Colonic mucosa (tissue), 4 donors: ENCODE results near the gene USP22. TPM values are rescaled to one million over a fixed set of nuclear protein-coding genes. Genes with fewer than 3 reads are reported as not detected.

Experiments used
- DNase-seq: peaks from one replicate; pipeline ENCODE4 v3.0.0-alpha.2; 2020
- H3K27ac ChIP-seq: fragments of 200-600 bp; one replicate; pipeline ENCODE4 v1.8.0; 2021
- H3K27me3 ChIP-seq: fragments of 200-600 bp; one replicate; pipeline ENCODE4 v1.8.0; 2021
- H3K36me3 ChIP-seq: fragments of 200-600 bp; one replicate; pipeline ENCODE4 v1.8.0; 2021
- H3K4me1 ChIP-seq: fragments of 200-600 bp; one replicate; pipeline ENCODE4 v1.8.0; 2021; ENCODE audit warnings: mild to moderate bottlenecking
- H3K4me3 ChIP-seq: fragments of 200-600 bp; one replicate; pipeline ENCODE4 v1.8.0; 2021
- H3K9ac ChIP-seq, 2 donors: one replicate each; pipeline ENCODE4 v1.7.0; 2013; ENCODE audit warnings: control low read depth in 2 of 2, low read depth in 2 of 2, low read length in 2 of 2
- H3K9me3 ChIP-seq: fragments of 200-600 bp; one replicate; pipeline ENCODE4 v1.8.0; 2021
- CTCF ChIP-seq: fragments of 200-600 bp; IDR thresholded peaks from one replicate; pipeline ENCODE4 v1.8.0; 2022; ENCODE audit warnings: antibody characterized with exemption, mild to moderate bottlenecking
- intact Hi-C: fragments of 100-400 bp; cut with DNase I; formaldehyde crosslinking; loops from one replicate; pipeline ENCODE4 v1.14.1; 2022
- total RNA-seq, 2 donors: library from RNA; stranded (reverse); fragmentation: NEBNext Ultra II Directional in 1 of 2; extraction: Animal tissue kit (Norgen Biotek cat#: 25700) in 1 of 2; gene quantifications; one replicate each; pipeline ENCODE4 v1.2.1, GENCODE V29; 2021
- donor health status: healthy.
- donor health status: DM: no; HTN: no; CAD: no.
- donor health status: DM: no; HTN: no; CAD: no.

USP22 gene
- total RNA-seq, 2 donors from 2014 or later = 174 to 190 TPM

GRCh38 chr17:20997711-20998570 lies 44.9 kb downstream of the USP22 start:
- Histone ChIP-seq H3K36me3 (peaks cover 9% of the 10 kb centered on the region), H3K4me1 (no peaks in the 10 kb centered on the region), H3K4me3 (no peak overlapping the region), H3K27me3 (no peaks in the 10 kb centered on the region), H3K27ac (no peak overlapping the region), H3K9ac (no peak overlapping the region), H3K9me3 (no peaks in the 10 kb centered on the region)
- DNase-seq = no peak
- TF ChIP-seq CTCF = no peak
- intact Hi-C loops = loop anchor here (10.0 kb wide), 1 partner anchor 193 kb away; no protein-coding TSS in a partner anchor

- intact Hi-C loops = loop anchor here (10.0 kb wide), 1 partner anchor 192 kb away; no protein-coding TSS in a partner anchor
- no peak for TF ChIP-seq CTCF
- Histone ChIP-seq H3K4me3 (no peak overlapping the region), H3K9ac (no peak overlapping the region), H3K4me1 (no peaks in the 10 kb centered on the region), H3K9me3 (no peaks in the 10 kb centered on the region), H3K27me3 (no peaks in the 10 kb centered on the region), H3K27ac (no peak overlapping the region), H3K36me3 (no peaks in the 10 kb centered on the region)
- no peak for DNase-seq
Measured at GRCh38 chr17:20996724-20997615, 45.8 kb downstream of the USP22 start.

GRCh38 chr17:20995873-20996723 lies 46.7 kb downstream of the USP22 start:
- H3K9me3 ChIP-seq = no peaks in the 10 kb centered on the region
- no peak overlapping the region for H3K9ac ChIP-seq
- TF ChIP-seq CTCF = no peak
- H3K36me3 ChIP-seq = no peaks in the 10 kb centered on the region
- no peaks in the 10 kb centered on the region for H3K27me3 ChIP-seq
- no peak overlapping the region for H3K27ac ChIP-seq
- intact Hi-C loops = loop anchor here (10.0 kb wide), 1 partner anchor 191 kb away; no protein-coding TSS in a partner anchor
- no peak overlapping the region for H3K4me3 ChIP-seq
- no peak for DNase-seq
- H3K4me1 ChIP-seq = no peaks in the 10 kb centered on the region

- intact Hi-C loops = loop anchor here (10.0 kb wide), 1 partner anchor 191 kb away; no protein-coding TSS in a partner anchor
- no peak for DNase-seq
- Histone ChIP-seq H3K4me3 (no peak overlapping the region), H3K27me3 (no peaks in the 10 kb centered on the region), H3K9ac (no peak overlapping the region), H3K27ac (no peak overlapping the region), H3K4me1 (no peaks in the 10 kb centered on the region), H3K9me3 (no peaks in the 10 kb centered on the region), H3K36me3 (no peaks in the 10 kb centered on the region)
- no peak for TF ChIP-seq CTCF
Measured at GRCh38 chr17:20995164-20995872, 47.5 kb downstream of the USP22 start.
